GM19025 (cell line): ENCODE measurements around the gene SMC5.

Experiments
- ATAC-seq: cut with Tn5 transposase; IDR thresholded peaks from one replicate; pipeline ENCODE4 v1.9.1; 2021; ENCODE audit warnings: mild to moderate bottlenecking, low read depth, moderate library complexity; ENCODE audit not compliant: unreplicated experiment

Gene SMC5

GRCh38 chr9:70402213-70402612 lies 143.4 kb downstream of the SMC5 start:
- ATAC-seq, result no peak

- no peak for ATAC-seq
Observed at GRCh38 chr9:70403166-70403565, 144.4 kb downstream of the SMC5 start.

- ATAC-seq, result no peak
Observed at GRCh38 chr9:70403618-70404025, 144.8 kb downstream of the SMC5 start.

- ATAC-seq, result no peak
Observed at GRCh38 chr9:70404261-70404660, 145.5 kb downstream of the SMC5 start.
